ENCODE measurements around the gene MCM7. TPM values are rescaled to one million over a fixed set of nuclear protein-coding genes. Genes with fewer than 3 reads are reported as not detected.

Gene MCM7
- total and polyA plus RNA-seq, 2 experiments from 2014 or later: 49.6 to 61.3 TPM

- Histone ChIP-seq H3K27ac (no peak overlapping the region), H4K20me1 (ENCODE audit: insufficient read depth) (no peaks in the 10 kb centered on the region), H3K27me3 (replicated peaks; ENCODE audit: insufficient read depth) (no peaks in the 10 kb centered on the region), H3K9me2 (ENCODE audit: insufficient read depth) (no peaks in the 10 kb centered on the region), H3K79me2 (ENCODE audit: insufficient read depth) (peaks cover 83% of the 10 kb centered on the region), H3K4me3 (no peak overlapping the region), H3K36me3 (ENCODE audit: low read depth) (peaks cover 57% of the 10 kb centered on the region), H2AFZ (no peak overlapping the region), H3K9ac (no peak overlapping the region), H3K4me2 (ENCODE audit: unreplicated experiment) (no peak overlapping the region), H3K9me3 (ENCODE audit: low read depth) (no peaks in the 10 kb centered on the region), H3F3A (ENCODE audit: insufficient read depth) (peaks cover 50% of the 10 kb centered on the region), H3K4me1 (ENCODE audit: insufficient read depth) (peaks cover 10% of the 10 kb centered on the region; the same call in 1 of the 2 replicates)
- no peak for DNase-seq
- WGBS, 2 experiments (ENCODE audit: low coverage in 1 of 2, low lambda C conversion rate in 2 of 2, missing lambda C conversion rate in 2 of 2): 94% methylated on average over 17 of the region's 17 CpGs
- TF ChIP-seq EZH2phosphoT487 (IDR thresholded peaks at IDR 0.05; ENCODE audit: insufficient read depth, low read depth) (no peak), EZH2 (IDR thresholded peaks at IDR 0.05; ENCODE audit: insufficient read depth, poor library complexity, severe bottlenecking) (no peak)
- in situ Hi-C loops (cut with MboI): no loop called here
These were observed 5.5 kb downstream of the MCM7 start for GRCh38 chr7:100095704-100096103.

GRCh38 chr7:100095289-100095688 is 5.9 kb downstream of the MCM7 start:
- Histone ChIP-seq H3K9ac (no peak overlapping the region), H3F3A (ENCODE audit: insufficient read depth) (peaks cover 55% of the 10 kb centered on the region), H3K4me3 (no peak overlapping the region), H2AFZ (no peak overlapping the region), H3K27ac (no peak overlapping the region), H3K4me1 (ENCODE audit: insufficient read depth) (peaks cover 12% of the 10 kb centered on the region), H4K20me1 (ENCODE audit: insufficient read depth) (no peaks in the 10 kb centered on the region), H3K36me3 (ENCODE audit: low read depth) (peaks cover 57% of the 10 kb centered on the region), H3K9me2 (ENCODE audit: insufficient read depth) (no peaks in the 10 kb centered on the region), H3K79me2 (ENCODE audit: insufficient read depth) (peaks cover 87% of the 10 kb centered on the region), H3K9me3 (ENCODE audit: low read depth) (no peaks in the 10 kb centered on the region), H3K4me2 (ENCODE audit: unreplicated experiment) (no peak overlapping the region), H3K27me3 (replicated peaks; ENCODE audit: insufficient read depth) (no peaks in the 10 kb centered on the region)
- no peak for TF ChIP-seq EZH2phosphoT487 (IDR thresholded peaks at IDR 0.05; ENCODE audit: insufficient read depth, low read depth)
- TF ChIP-seq EZH2 (IDR thresholded peaks at IDR 0.05; ENCODE audit: insufficient read depth, poor library complexity, severe bottlenecking): no peak
- in situ Hi-C loops (cut with MboI): no loop called here
- DNase-seq: no peak
- WGBS, 2 experiments (ENCODE audit: low coverage in 1 of 2, low lambda C conversion rate in 2 of 2, missing lambda C conversion rate in 2 of 2): 75 to 80% methylated on average over 9 of the region's 9 CpGs

GRCh38 chr7:100093925-100094486 is 7.2 kb downstream of the MCM7 start:
- DNase-seq: no peak
- WGBS, 2 experiments (ENCODE audit: low coverage in 1 of 2, low lambda C conversion rate in 2 of 2, missing lambda C conversion rate in 2 of 2): 95 to 96% methylated on average over 16 of the region's 16 CpGs

GRCh38 chr7:100093498-100093897 is 7.7 kb downstream of the MCM7 start:
- peaks cover 18% of the 10 kb centered on the region for H3K4me1 ChIP-seq (ENCODE audit: insufficient read depth)
- no peaks in the 10 kb centered on the region for H3K27me3 ChIP-seq (replicated peaks; ENCODE audit: insufficient read depth)
- H4K20me1 ChIP-seq (ENCODE audit: insufficient read depth): no peaks in the 10 kb centered on the region
- no peaks in the 10 kb centered on the region for H3K9me2 ChIP-seq (ENCODE audit: insufficient read depth)
- H2AFZ ChIP-seq: no peak overlapping the region
- H3K9me3 ChIP-seq (ENCODE audit: low read depth): no peaks in the 10 kb centered on the region
- H3K9ac ChIP-seq: no peak overlapping the region
- in situ Hi-C loops (cut with MboI): no loop called here
- no peak overlapping the region for H3K27ac ChIP-seq
- H3K4me2 ChIP-seq (ENCODE audit: unreplicated experiment): no peak overlapping the region
- peaks cover 45% of the 10 kb centered on the region for H3K36me3 ChIP-seq (ENCODE audit: low read depth)
- H3K79me2 ChIP-seq (ENCODE audit: insufficient read depth): peaks cover 73% of the 10 kb centered on the region
- no peak overlapping the region for H3K4me3 ChIP-seq
- WGBS, 2 experiments (ENCODE audit: low coverage in 1 of 2, low lambda C conversion rate in 2 of 2, missing lambda C conversion rate in 2 of 2): 58 to 66% methylated on average over 12 to 13 of the region's 13 CpGs
- H3F3A ChIP-seq (ENCODE audit: insufficient read depth): peaks cover 66% of the 10 kb centered on the region
- TF ChIP-seq EZH2 (IDR thresholded peaks at IDR 0.05; ENCODE audit: insufficient read depth, poor library complexity, severe bottlenecking) (no peak), EZH2phosphoT487 (IDR thresholded peaks at IDR 0.05; ENCODE audit: insufficient read depth, low read depth) (no peak)
- DNase-seq: no peak

More at GRCh38 chr7:100093925-100094486, 7.2 kb downstream of the MCM7 start:
- no peak overlapping the region for H2AFZ ChIP-seq
- no peak for TF ChIP-seq EZH2phosphoT487 (IDR thresholded peaks at IDR 0.05; ENCODE audit: insufficient read depth, low read depth)
- TF ChIP-seq EZH2 (IDR thresholded peaks at IDR 0.05; ENCODE audit: insufficient read depth, poor library complexity, severe bottlenecking): no peak
- H3K4me1 ChIP-seq (ENCODE audit: insufficient read depth): peaks cover 16% of the 10 kb centered on the region
- no peak overlapping the region for H3K27ac ChIP-seq
- peaks cover 67% of the 10 kb centered on the region for H3F3A ChIP-seq (ENCODE audit: insufficient read depth)
- no peaks in the 10 kb centered on the region for H3K27me3 ChIP-seq (replicated peaks; ENCODE audit: insufficient read depth)
- H3K9me2 ChIP-seq (ENCODE audit: insufficient read depth): no peaks in the 10 kb centered on the region
- peaks cover 76% of the 10 kb centered on the region for H3K79me2 ChIP-seq (ENCODE audit: insufficient read depth)
- no peak overlapping the region for H3K4me3 ChIP-seq
- in situ Hi-C loops (cut with MboI): no loop called here
- no peak overlapping the region for H3K9ac ChIP-seq
- H3K36me3 ChIP-seq (ENCODE audit: low read depth): peaks cover 50% of the 10 kb centered on the region
- no peaks in the 10 kb centered on the region for H4K20me1 ChIP-seq (ENCODE audit: insufficient read depth)
- no peaks in the 10 kb centered on the region for H3K9me3 ChIP-seq (ENCODE audit: low read depth)
- H3K4me2 ChIP-seq (ENCODE audit: unreplicated experiment): no peak overlapping the region

Data from GM23248 (cell line).